Raji (cell line): Measurements from ENCODE around the gene LAMA2.

ENCODE experiments used
- POLR2A ChIP-seq: IDR thresholded peaks from 2 replicates; pipeline ENCODE4 v1.6.1; 2011; ENCODE audit warnings: low read depth, low read length, control low read depth; ENCODE audit not compliant: insufficient read depth

Gene LAMA2

DNA sequence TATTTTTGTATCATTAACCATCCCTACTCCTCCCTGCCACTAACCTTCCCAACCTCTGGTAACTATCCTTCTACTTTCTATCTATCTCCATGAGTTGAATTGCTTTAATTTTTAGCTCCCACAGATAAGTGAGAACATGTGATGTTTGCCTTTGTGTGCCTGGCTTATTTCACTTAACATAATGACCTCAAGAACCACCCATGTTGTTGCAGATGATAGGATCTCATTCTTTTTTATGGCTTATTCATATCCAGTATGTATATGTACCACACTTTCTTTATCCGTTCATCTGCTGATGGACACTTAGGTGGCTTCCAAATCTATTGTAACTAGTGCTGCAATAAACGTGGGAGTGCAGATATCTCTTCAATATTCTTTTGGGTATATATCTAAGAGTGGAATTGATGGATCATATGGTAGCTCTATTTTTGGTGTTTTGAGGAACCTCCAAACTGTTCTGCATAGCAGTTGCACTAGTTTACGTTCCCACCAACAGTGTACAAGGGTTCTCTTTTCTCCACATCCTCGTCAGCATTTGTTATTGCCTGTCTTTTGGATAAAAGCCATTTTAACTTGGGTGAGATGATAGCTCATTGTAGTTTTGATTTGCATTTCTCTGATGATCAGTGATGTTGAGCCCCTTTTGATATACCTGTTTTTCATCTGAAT lies 625.7 kb downstream of the LAMA2 start:
- TF ChIP-seq POLR2A = no peak

DNA sequence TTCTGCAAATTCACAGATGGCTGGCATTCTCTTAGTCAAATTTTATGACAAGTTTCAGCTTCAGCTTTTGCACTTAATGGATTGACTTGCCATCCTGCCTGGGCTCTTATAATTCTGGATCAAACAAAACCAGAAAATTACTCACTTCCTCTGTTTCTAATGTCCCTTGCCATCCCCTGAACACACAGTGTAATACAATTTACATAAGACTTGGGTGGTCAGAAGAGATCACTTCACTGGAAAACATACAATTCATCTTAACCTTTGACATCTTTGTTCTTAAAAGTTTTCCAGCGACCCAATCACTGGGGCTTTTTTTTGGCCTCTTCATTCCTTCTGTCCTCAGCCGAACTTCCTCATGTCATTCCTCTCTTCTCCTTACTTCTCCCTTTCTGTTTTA lies 628.0 kb downstream of the LAMA2 start:
- TF ChIP-seq POLR2A = no peak

GRCh38 chr6:129513471-129513870 lies 630.5 kb downstream of the LAMA2 start:
- no peak for TF ChIP-seq POLR2A

DNA sequence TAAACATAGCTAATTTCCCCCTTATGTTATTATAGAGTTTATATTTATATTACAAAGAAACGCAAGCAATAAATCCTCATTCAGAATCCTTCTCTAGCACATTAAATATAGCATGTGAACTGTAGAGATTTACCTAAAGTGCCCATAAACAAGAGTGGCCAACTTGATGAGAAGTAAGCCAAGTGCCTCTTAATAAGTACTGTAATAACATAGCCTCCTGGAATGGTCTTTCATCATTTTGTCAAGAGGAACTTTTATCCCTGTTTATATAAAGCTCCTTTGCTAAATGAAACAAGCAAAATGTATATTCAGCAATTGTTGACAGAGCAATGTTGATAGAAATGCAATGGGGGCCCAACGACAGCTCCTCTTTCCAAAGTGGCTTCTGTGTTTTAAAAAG lies 632.1 kb downstream of the LAMA2 start:
- no peak for TF ChIP-seq POLR2A

- no peak for TF ChIP-seq POLR2A
Observed at GRCh38 chr6:129516005-129516404, 633.1 kb downstream of the LAMA2 start.

DNA sequence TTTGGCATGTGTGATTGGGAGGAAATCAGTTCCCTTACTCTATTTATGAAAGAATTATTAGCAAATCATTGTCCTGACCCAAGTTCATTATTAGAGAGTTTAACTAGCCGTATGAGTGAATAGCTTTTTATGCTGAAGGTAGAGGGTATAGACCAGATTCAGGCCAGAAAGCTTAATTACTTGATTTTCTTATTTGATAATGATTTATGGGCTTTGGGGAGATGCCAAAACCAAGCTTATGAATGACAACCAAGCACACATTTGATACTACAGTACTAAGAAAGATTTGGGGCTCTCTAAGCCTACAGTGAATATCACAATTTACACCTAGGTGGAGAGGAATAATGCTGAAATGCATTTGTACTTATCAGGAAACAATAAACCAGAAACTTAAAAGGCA lies 633.8 kb downstream of the LAMA2 start:
- no peak for TF ChIP-seq POLR2A

GRCh38 chr6:129517288-129517687 lies 634.4 kb downstream of the LAMA2 start:
- TF ChIP-seq POLR2A = no peak

GRCh38 chr6:129519750-129520149 lies 636.8 kb downstream of the LAMA2 start:
- no peak for TF ChIP-seq POLR2A

- no peak for TF ChIP-seq POLR2A
Observed at GRCh38 chr6:129521946-129522345, 639.0 kb downstream of the LAMA2 start.

DNA sequence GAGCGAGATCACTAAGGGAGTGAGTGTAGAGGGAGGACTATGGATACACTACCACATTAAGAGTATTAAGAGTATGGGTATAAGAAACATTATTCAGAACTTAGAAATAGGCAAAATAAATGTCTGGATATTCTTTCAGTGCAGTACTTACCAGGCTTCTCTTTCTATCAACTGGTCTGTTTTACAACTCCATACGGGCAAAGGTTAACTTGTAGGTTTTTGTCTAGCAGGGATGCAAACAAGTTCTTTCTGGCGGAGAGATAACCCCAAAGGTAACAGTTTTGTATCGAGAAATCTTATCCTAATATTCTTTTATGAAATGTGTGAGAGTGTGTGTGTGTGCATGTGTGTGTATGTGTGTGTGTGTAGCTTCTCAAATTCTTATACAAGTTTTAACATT lies 640.9 kb downstream of the LAMA2 start:
- no peak for TF ChIP-seq POLR2A

DNA sequence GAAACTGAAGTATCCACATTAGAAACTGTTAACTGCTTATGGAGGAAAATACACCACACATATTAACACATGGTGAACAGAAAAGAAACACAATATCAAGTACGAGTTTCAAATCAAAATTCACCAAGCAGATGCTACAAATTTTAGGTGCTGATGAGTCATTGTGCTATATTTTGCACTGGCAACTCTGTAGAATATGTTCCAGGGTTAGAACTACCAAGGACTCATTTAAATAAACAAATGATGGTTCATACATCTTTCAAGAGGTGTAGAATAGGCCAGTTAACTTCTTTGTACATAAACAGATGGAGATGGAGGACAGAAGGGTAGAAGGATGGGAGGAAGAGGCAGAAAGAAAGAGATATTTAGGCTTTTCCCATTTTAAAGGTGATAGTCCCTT lies 642.1 kb downstream of the LAMA2 start:
- no peak for TF ChIP-seq POLR2A

DNA sequence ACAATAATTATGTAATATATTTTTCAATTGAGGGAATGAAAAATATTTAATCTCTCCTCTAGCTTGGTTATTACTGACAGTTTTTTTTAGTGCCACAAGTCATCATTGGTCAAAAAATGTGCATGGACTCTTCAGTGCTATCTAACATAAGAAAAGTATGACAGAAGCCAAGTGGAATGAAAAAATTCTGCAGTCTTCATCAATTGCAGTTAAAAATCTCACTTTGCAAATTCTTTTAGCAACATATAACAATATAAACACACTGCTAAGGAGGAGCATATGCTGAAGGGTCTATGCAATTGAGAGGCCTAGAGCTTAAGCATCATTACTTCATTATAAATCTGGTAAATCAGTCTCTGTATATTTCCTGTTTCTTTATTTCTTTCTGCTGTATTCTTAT lies 652.0 kb downstream of the LAMA2 start:
- no peak for TF ChIP-seq POLR2A

- no peak for TF ChIP-seq POLR2A
Observed at GRCh38 chr6:129536271-129536670, 653.3 kb downstream of the LAMA2 start.

- no peak for TF ChIP-seq POLR2A
Observed at GRCh38 chr6:129539032-129539431, 656.1 kb downstream of the LAMA2 start.

GRCh38 chr6:129542705-129543104 lies 659.8 kb downstream of the LAMA2 start:
- no peak for TF ChIP-seq POLR2A

DNA sequence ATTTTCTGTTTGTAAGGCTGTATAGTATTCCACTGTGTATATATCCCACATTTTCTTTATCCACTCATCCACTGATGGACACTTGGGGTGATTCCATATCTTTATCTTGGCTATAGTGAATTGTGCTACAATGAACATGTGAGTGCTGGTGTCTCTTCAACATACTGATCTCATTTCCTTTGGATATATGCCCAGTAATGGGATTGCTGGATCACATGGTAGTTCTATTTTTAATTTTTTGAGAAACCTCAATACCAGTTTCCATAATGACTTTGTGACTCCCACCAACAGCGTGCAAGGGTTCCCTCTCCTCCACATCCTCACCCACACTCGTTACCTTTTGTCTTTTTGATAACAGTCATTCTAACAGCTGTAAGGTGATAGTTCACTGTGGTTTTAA lies 661.0 kb downstream of the LAMA2 start:
- TF ChIP-seq POLR2A = no peak

GRCh38 chr6:129544892-129545612 lies 662.1 kb downstream of the LAMA2 start:
- no peak for TF ChIP-seq POLR2A
